Measurements from ENCODE around the gene TST. TPM values are rescaled to one million over a fixed set of nuclear protein-coding genes. Genes with fewer than 3 reads are reported as not detected.

The TST gene
- total RNA-seq, 1 donor from 2014 or later = 21.5 TPM

- Mint-ChIP-seq H3K4me1 (peaks cover 14% of the 10 kb centered on the region), H3K4me3 (no peak overlapping the region), H3K27ac (no peak overlapping the region), H3K9me3 (peaks cover 20% of the 10 kb centered on the region), H3K27me3 (ENCODE audit: insufficient read depth, low read depth) (peaks cover 9% of the 10 kb centered on the region), H3K36me3 (no peaks in the 10 kb centered on the region)
- peaks cover 13% of the 10 kb centered on the region for H3K27me3 ChIP-seq
- H3K9me3 ChIP-seq (ENCODE audit: low read depth) = peaks cover 7% of the 10 kb centered on the region
- H3K4me1 ChIP-seq = no peaks in the 10 kb centered on the region
- no peaks in the 10 kb centered on the region for H3K79me2 ChIP-seq (ENCODE audit: low read depth)
- no peaks in the 10 kb centered on the region for H3K36me3 ChIP-seq
- no peak overlapping the region for H3K4me2 ChIP-seq
- TF ChIP-seq CTCF (IDR thresholded peaks at IDR 0.05) (no peak), EZH2 (IDR thresholded peaks at IDR 0.05) (no peak), EZH2phosphoT487 (IDR thresholded peaks at IDR 0.05) (no peak)
- H3K4me3 ChIP-seq = no peak overlapping the region
- H2AFZ ChIP-seq (replicated peaks) = no peak overlapping the region
- H4K20me1 ChIP-seq (ENCODE audit: low read depth) = no peaks in the 10 kb centered on the region
- DNase-seq (ENCODE audit: low spot score) = no peak
- no peaks in the 10 kb centered on the region for H3F3A ChIP-seq (ENCODE audit: low read depth)
- no peak overlapping the region for H3K9ac ChIP-seq
- H3K27ac ChIP-seq = no peak overlapping the region
These were observed 33.9 kb downstream of the TST start for GRCh38 chr22:36985211-36985889.

- H3K27me3 Mint-ChIP-seq (ENCODE audit: insufficient read depth, low read depth) = peaks cover 6% of the 10 kb centered on the region
- H3K9ac ChIP-seq = no peak overlapping the region
- no peak overlapping the region for H3K4me3 ChIP-seq
- no peaks in the 10 kb centered on the region for H3K36me3 Mint-ChIP-seq
- no peak overlapping the region for H3K27ac ChIP-seq
- no peak overlapping the region for H3K4me3 Mint-ChIP-seq
- no peak overlapping the region for H3K4me2 ChIP-seq
- TF ChIP-seq EZH2 (IDR thresholded peaks at IDR 0.05) (no peak), CTCF (IDR thresholded peaks at IDR 0.05) (peak; percentile 13)
- H3K4me1 ChIP-seq = no peaks in the 10 kb centered on the region
- H2AFZ ChIP-seq (replicated peaks) = no peak overlapping the region
- no peaks in the 10 kb centered on the region for H3K27me3 ChIP-seq
- no peaks in the 10 kb centered on the region for H4K20me1 ChIP-seq (ENCODE audit: low read depth)
- H3K9me3 Mint-ChIP-seq = peaks cover 19% of the 10 kb centered on the region
- H3K79me2 ChIP-seq (ENCODE audit: low read depth) = no peaks in the 10 kb centered on the region
- H3F3A ChIP-seq (ENCODE audit: low read depth) = peaks cover 8% of the 10 kb centered on the region
- peak; percentile 23 for DNase-seq (ENCODE audit: low spot score)
- no peak overlapping the region for H3K27ac Mint-ChIP-seq
- H3K4me1 Mint-ChIP-seq = peaks cover 23% of the 10 kb centered on the region
- peaks cover 7% of the 10 kb centered on the region for H3K9me3 ChIP-seq (ENCODE audit: low read depth)
- no peaks in the 10 kb centered on the region for H3K36me3 ChIP-seq
These were observed 37.1 kb downstream of the TST start for GRCh38 chr22:36982136-36982535.

- H3K4me1 Mint-ChIP-seq = peaks cover 23% of the 10 kb centered on the region
- H3K27me3 Mint-ChIP-seq (ENCODE audit: insufficient read depth, low read depth) = peaks cover 4% of the 10 kb centered on the region
These were observed 37.9 kb downstream of the TST start for GRCh38 chr22:36981247-36981775.

More at GRCh38 chr22:36981247-36981775, 37.9 kb downstream of the TST start:
- Histone ChIP-seq H3K4me2 (no peak overlapping the region), H3K27me3 (no peaks in the 10 kb centered on the region), H3K36me3 (no peaks in the 10 kb centered on the region), H3K79me2 (ENCODE audit: low read depth) (no peaks in the 10 kb centered on the region), H3K9me3 (ENCODE audit: low read depth) (peaks cover 7% of the 10 kb centered on the region), H2AFZ (replicated peaks) (peak overlapping the region; percentile 12), H3F3A (ENCODE audit: low read depth) (peaks cover 11% of the 10 kb centered on the region), H3K9ac (no peak overlapping the region), H3K27ac (no peak overlapping the region), H3K4me3 (no peak overlapping the region), H3K4me1 (no peaks in the 10 kb centered on the region), H4K20me1 (ENCODE audit: low read depth) (no peaks in the 10 kb centered on the region)
- H3K36me3 Mint-ChIP-seq = no peaks in the 10 kb centered on the region
- no peak for DNase-seq (ENCODE audit: low spot score)
- TF ChIP-seq EZH2 (IDR thresholded peaks at IDR 0.05) (no peak), EZH2phosphoT487 (IDR thresholded peaks at IDR 0.05) (no peak), CTCF (IDR thresholded peaks at IDR 0.05) (no peak)
- H3K27ac Mint-ChIP-seq = no peak overlapping the region
- peaks cover 11% of the 10 kb centered on the region for H3K9me3 Mint-ChIP-seq
- no peak overlapping the region for H3K4me3 Mint-ChIP-seq
